ENCODE results near the gene NFIL3.

DNA sequence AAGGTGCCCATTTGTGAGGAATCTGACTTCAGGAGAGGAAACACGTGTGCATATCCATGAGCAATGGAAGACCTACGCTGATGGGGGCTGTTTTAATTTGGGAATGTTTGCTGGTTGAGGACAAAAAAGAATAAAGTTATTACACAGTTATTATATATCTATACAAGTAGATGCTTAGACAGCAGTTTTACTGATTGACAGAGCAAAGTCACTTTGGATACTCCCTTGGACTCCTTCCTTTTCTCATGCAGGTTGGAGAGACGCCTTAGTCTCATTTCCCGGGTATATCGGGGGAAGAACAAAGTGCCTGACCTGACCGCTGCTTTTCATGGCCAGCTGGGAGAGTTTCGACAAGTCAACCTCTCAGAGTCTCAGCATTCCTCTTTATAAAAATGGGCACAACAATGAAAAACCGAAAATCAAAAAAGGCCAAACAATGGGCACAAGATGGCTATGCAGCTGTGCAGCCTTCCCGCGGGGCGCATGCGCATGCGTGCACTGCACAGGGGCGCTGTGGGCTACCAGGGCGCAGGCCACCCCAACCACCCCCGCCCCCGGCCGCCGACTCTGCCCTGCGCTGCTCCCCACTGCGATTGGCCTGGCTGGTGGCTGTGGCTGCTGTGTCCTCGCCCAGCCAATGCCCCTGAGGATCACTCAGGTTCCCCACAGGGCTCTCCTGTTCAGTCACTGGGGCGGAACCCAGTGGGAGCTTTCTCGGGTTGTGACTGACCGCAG is 18.1 kb downstream of the NFIL3 start:
- TF ChIP-seq POLR2AphosphoS5 (IDR thresholded peaks at IDR 0.05; ENCODE audit: low read depth) (no peak), STAT1 (IDR thresholded peaks at IDR 0.05; ENCODE audit: unreplicated experiment) (no peak), EZH2 (IDR thresholded peaks at IDR 0.05; ENCODE audit: low read depth, unreplicated experiment) (no peak), CREB1 (CRISPR knock-in tag; IDR thresholded peaks at IDR 0.05; ENCODE audit: low read depth) (no peak), ZNF114 (CRISPR knock-in tag; IDR thresholded peaks at IDR 0.05) (no peak), EZH2phosphoT487 (IDR thresholded peaks at IDR 0.05; ENCODE audit: unreplicated experiment) (no peak), JUNB (IDR thresholded peaks at IDR 0.05; ENCODE audit: unreplicated experiment) (no peak), NANOG (IDR thresholded peaks at IDR 0.05; ENCODE audit: borderline replicate concordance) (no peak), ZNF331 (CRISPR knock-in tag; IDR thresholded peaks at IDR 0.05; ENCODE audit: low read depth) (no peak)
- TF ChIP-seq, protein P1, sequence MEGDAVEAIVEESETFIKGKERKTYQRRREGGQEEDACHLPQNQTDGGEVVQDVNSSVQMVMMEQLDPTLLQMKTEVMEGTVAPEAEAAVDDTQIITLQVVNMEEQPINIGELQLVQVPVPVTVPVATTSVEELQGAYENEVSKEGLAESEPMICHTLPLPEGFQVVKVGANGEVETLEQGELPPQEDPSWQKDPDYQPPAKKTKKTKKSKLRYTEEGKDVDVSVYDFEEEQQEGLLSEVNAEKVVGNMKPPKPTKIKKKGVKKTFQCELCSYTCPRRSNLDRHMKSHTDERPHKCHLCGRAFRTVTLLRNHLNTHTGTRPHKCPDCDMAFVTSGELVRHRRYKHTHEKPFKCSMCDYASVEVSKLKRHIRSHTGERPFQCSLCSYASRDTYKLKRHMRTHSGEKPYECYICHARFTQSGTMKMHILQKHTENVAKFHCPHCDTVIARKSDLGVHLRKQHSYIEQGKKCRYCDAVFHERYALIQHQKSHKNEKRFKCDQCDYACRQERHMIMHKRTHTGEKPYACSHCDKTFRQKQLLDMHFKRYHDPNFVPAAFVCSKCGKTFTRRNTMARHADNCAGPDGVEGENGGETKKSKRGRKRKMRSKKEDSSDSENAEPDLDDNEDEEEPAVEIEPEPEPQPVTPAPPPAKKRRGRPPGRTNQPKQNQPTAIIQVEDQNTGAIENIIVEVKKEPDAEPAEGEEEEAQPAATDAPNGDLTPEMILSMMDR (conservative IDR thresholded peaks at IDR 0.05; ENCODE audit: low read depth in 2 of 2), result no peak
- TF ChIP-seq, protein P2, sequence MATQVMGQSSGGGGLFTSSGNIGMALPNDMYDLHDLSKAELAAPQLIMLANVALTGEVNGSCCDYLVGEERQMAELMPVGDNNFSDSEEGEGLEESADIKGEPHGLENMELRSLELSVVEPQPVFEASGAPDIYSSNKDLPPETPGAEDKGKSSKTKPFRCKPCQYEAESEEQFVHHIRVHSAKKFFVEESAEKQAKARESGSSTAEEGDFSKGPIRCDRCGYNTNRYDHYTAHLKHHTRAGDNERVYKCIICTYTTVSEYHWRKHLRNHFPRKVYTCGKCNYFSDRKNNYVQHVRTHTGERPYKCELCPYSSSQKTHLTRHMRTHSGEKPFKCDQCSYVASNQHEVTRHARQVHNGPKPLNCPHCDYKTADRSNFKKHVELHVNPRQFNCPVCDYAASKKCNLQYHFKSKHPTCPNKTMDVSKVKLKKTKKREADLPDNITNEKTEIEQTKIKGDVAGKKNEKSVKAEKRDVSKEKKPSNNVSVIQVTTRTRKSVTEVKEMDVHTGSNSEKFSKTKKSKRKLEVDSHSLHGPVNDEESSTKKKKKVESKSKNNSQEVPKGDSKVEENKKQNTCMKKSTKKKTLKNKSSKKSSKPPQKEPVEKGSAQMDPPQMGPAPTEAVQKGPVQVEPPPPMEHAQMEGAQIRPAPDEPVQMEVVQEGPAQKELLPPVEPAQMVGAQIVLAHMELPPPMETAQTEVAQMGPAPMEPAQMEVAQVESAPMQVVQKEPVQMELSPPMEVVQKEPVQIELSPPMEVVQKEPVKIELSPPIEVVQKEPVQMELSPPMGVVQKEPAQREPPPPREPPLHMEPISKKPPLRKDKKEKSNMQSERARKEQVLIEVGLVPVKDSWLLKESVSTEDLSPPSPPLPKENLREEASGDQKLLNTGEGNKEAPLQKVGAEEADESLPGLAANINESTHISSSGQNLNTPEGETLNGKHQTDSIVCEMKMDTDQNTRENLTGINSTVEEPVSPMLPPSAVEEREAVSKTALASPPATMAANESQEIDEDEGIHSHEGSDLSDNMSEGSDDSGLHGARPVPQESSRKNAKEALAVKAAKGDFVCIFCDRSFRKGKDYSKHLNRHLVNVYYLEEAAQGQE (IDR thresholded peaks at IDR 0.05; ENCODE audit: unreplicated experiment), result no peak
- TF ChIP-seq, protein P3, sequence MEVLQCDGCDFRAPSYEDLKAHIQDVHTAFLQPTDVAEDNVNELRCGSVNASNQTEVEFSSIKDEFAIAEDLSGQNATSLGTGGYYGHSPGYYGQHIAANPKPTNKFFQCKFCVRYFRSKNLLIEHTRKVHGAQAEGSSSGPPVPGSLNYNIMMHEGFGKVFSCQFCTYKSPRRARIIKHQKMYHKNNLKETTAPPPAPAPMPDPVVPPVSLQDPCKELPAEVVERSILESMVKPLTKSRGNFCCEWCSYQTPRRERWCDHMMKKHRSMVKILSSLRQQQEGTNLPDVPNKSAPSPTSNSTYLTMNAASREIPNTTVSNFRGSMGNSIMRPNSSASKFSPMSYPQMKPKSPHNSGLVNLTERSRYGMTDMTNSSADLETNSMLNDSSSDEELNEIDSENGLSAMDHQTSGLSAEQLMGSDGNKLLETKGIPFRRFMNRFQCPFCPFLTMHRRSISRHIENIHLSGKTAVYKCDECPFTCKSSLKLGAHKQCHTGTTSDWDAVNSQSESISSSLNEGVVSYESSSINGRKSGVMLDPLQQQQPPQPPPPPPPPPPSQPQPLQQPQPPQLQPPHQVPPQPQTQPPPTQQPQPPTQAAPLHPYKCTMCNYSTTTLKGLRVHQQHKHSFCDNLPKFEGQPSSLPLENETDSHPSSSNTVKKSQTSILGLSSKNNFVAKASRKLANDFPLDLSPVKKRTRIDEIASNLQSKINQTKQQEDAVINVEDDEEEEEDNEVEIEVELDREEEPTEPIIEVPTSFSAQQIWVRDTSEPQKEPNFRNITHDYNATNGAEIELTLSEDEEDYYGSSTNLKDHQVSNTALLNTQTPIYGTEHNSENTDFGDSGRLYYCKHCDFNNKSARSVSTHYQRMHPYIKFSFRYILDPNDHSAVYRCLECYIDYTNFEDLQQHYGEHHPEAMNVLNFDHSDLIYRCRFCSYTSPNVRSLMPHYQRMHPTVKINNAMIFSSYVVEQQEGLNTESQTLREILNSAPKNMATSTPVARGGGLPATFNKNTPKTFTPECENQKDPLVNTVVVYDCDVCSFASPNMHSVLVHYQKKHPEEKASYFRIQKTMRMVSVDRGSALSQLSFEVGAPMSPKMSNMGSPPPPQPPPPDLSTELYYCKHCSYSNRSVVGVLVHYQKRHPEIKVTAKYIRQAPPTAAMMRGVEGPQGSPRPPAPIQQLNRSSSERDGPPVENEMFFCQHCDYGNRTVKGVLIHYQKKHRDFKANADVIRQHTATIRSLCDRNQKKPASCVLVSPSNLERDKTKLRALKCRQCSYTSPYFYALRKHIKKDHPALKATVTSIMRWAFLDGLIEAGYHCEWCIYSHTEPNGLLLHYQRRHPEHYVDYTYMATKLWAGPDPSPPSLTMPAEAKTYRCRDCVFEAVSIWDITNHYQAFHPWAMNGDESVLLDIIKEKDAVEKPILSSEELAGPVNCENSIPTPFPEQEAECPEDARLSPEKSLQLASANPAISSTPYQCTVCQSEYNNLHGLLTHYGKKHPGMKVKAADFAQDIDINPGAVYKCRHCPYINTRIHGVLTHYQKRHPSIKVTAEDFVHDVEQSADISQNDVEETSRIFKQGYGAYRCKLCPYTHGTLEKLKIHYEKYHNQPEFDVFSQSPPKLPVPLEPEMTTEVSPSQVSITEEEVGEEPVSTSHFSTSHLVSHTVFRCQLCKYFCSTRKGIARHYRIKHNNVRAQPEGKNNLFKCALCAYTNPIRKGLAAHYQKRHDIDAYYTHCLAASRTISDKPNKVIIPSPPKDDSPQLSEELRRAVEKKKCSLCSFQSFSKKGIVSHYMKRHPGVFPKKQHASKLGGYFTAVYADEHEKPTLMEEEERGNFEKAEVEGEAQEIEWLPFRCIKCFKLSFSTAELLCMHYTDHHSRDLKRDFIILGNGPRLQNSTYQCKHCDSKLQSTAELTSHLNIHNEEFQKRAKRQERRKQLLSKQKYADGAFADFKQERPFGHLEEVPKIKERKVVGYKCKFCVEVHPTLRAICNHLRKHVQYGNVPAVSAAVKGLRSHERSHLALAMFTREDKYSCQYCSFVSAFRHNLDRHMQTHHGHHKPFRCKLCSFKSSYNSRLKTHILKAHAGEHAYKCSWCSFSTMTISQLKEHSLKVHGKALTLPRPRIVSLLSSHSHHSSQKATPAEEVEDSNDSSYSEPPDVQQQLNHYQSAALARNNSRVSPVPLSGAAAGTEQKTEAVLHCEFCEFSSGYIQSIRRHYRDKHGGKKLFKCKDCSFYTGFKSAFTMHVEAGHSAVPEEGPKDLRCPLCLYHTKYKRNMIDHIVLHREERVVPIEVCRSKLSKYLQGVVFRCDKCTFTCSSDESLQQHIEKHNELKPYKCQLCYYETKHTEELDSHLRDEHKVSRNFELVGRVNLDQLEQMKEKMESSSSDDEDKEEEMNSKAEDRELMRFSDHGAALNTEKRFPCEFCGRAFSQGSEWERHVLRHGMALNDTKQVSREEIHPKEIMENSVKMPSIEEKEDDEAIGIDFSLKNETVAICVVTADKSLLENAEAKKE (CRISPR knock-in tag; IDR thresholded peaks at IDR 0.05), result no peak
- TF ChIP-seq, protein P4, sequence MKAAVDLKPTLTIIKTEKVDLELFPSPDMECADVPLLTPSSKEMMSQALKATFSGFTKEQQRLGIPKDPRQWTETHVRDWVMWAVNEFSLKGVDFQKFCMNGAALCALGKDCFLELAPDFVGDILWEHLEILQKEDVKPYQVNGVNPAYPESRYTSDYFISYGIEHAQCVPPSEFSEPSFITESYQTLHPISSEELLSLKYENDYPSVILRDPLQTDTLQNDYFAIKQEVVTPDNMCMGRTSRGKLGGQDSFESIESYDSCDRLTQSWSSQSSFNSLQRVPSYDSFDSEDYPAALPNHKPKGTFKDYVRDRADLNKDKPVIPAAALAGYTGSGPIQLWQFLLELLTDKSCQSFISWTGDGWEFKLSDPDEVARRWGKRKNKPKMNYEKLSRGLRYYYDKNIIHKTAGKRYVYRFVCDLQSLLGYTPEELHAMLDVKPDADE (IDR thresholded peaks at IDR 0.05), result no peak

All from GM23338 (cell line).